T-cell (primary cell): ENCODE results near the gene SLC2A13. TPM values are rescaled to one million over a fixed set of nuclear protein-coding genes. Genes with fewer than 3 reads are reported as not detected.

Experiments used
- ATAC-seq, 4 experiments: fragments of 200-7000 bp in 3 of 4; fragments of 150-1000 bp in 1 of 4; cut with Tn5 transposase; replicated peaks in 1 of 4; 1 replicate in 3 of 4; 2 replicates in 1 of 4; pipeline ENCODE4 v1.10.0; 2021; ENCODE audit warnings: moderate library complexity in 3 of 4, mild to moderate bottlenecking in 2 of 4, moderate number of reproducible peaks in 1 of 4
- CTCF ChIA-PET, 2 donors: fragments of 300-600 bp; sonication (Branson Sonifier 250); formaldehyde crosslinking; loops; one replicate each; lab custom pipeline; 2022; ENCODE audit warnings: antibody characterized with exemption in 2 of 2; lab: Charles Lee
- POLR2A ChIA-PET, 2 donors: fragments of 300-600 bp; sonication (Branson Sonifier 250); formaldehyde crosslinking; loops; one replicate each; lab custom pipeline; 2022; ENCODE audit warnings: antibody characterized with exemption in 2 of 2; lab: Charles Lee
- DNase-seq, 35 experiments: peaks; one replicate each; pipeline versions ENCODE4 v3.0.0 to v3.0.0-alpha.2; 2013 to 2023
- H3K27ac ChIP-seq: one replicate; pipeline ENCODE4 v1.5.1; 2013; ENCODE audit warnings: low read length
- H3K27me3 ChIP-seq, 2 experiments: replicated peaks in 1 of 2; 1 replicate in 1 of 2; 2 replicates in 1 of 2; pipeline versions ENCODE4 v1.6.1 to v1.7.0; 2013; ENCODE audit warnings: low read length in 1 of 2, mixed read lengths in 1 of 2; ENCODE audit not compliant: control insufficient read depth in 2 of 2, insufficient read depth in 2 of 2; ENCODE audit errors: extremely low read depth in 1 of 2
- H3K36me3 ChIP-seq, 2 donors: 1 replicate in 1 of 2; 2 replicates in 1 of 2; pipeline versions ENCODE4 v1.6.1 to v1.7.0; 2013; ENCODE audit warnings: low read length in 1 of 2; ENCODE audit not compliant: control insufficient read depth in 2 of 2, insufficient read depth in 1 of 2; ENCODE audit errors: extremely low read depth in 1 of 2
- H3K4me1 ChIP-seq, 2 experiments: 1 replicate in 1 of 2; 2 replicates in 1 of 2; pipeline versions ENCODE4 v1.6.1 to v1.7.0; 2013; ENCODE audit warnings: low read length in 2 of 2, mixed read lengths in 1 of 2; ENCODE audit not compliant: insufficient read depth in 2 of 2, control insufficient read depth in 1 of 2; ENCODE audit errors: extremely low read depth in 1 of 2
- H3K4me3 ChIP-seq, 2 donors: 1 replicate in 1 of 2; 2 replicates in 1 of 2; pipeline versions ENCODE4 v1.5.1 to v1.7.0; 2013; ENCODE audit warnings: mild to moderate bottlenecking in 2 of 2, low read length in 1 of 2, moderate library complexity in 1 of 2; ENCODE audit not compliant: control insufficient read depth in 1 of 2; ENCODE audit errors: extremely low read depth in 1 of 2
- H3K9me3 ChIP-seq: 2 replicates; pipeline ENCODE4 v1.7.0; 2013
- H3K27ac Mint-ChIP-seq, 2 donors: one replicate each; pipeline ENCODE4 v1.8.0; 2020 to 2021; ENCODE audit warnings: mild to moderate bottlenecking in 2 of 2, mixed read lengths in 2 of 2
- H3K27me3 Mint-ChIP-seq, 2 donors: one replicate each; pipeline ENCODE4 v1.8.0; 2021 to 2022; ENCODE audit warnings: mixed read lengths in 2 of 2
- H3K36me3 Mint-ChIP-seq: one replicate; pipeline ENCODE4 v1.8.0; 2021; ENCODE audit warnings: mixed read lengths
- H3K4me1 Mint-ChIP-seq, 3 donors: one replicate each; pipeline ENCODE4 v1.8.0; 2020 to 2022; ENCODE audit warnings: mixed read lengths in 3 of 3, mild to moderate bottlenecking in 1 of 3
- H3K4me3 Mint-ChIP-seq, 3 donors: one replicate each; pipeline ENCODE4 v1.8.0; 2020 to 2022; ENCODE audit warnings: mild to moderate bottlenecking in 3 of 3, mixed read lengths in 3 of 3, moderate library complexity in 3 of 3
- H3K9me3 Mint-ChIP-seq, 3 donors: one replicate each; pipeline ENCODE4 v1.8.0; 2020 to 2022; ENCODE audit warnings: mixed read lengths in 3 of 3
- WGBS: methylation state at CpG from one replicate; pipeline ENCODE4 v1.1.5; 2013; ENCODE audit warnings: missing lambda C conversion rate; ENCODE audit not compliant: insufficient coverage; 5-methylcytosine and 5-hydroxymethylcytosine counted together
- total RNA-seq, 35 experiments: library from RNA in 6 of 35; stranded (reverse) in 6 of 35; fragments of 120-200 nt in 1 of 35; gene quantifications; one replicate each; pipeline versions ENCODE4 v1.2.1 to v1.2.4 and lab custom pipeline; 2013 to 2026

Gene SLC2A13
- total RNA-seq, 5 donors from 2014 or later (not counting 1 experiment from before 2014, with no cell fraction given): 4.2 to 6.0 (median 5.1) TPM

DNA sequence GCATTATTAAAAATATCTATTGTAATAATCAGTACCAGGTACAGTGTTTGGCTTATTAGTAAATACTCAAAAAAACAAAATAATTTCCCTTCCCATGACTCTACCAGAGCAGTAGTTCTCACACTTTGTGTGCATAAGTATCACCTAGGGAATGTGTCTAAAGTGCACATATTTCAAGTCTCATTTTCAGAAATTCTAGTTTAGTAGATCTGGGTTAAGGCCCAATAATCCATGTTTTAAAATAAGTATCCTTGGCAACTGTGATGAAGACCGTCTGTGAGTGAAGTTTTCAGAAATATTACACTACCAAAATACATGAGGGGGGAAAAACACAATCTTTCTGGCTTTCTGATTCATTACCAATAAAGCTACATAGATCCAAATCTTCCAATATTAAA is 237.6 kb downstream of the SLC2A13 start:
- ChIA-PET CTCF (no interaction called here), POLR2A (no interaction called here)
- peaks cover 0 to 10% (median 0%) of the 10 kb centered on the region in 3 donors for H3K9me3 Mint-ChIP-seq
- ATAC-seq (no peak), DNase-seq (no peak)
- no peaks in the 10 kb centered on the region for H3K4me1 Mint-ChIP-seq
- H3K27me3 Mint-ChIP-seq: no peaks in the 10 kb centered on the region
- Histone ChIP-seq H3K4me1 (no peaks in the 10 kb centered on the region), H3K4me3 (no peak overlapping the region), H3K36me3 (no peaks in the 10 kb centered on the region), H3K27ac (no peak overlapping the region), H3K27me3 (no peaks in the 10 kb centered on the region), H3K9me3 (no peaks in the 10 kb centered on the region)
- H3K27ac Mint-ChIP-seq: no peak overlapping the region
- H3K4me3 Mint-ChIP-seq: no peak overlapping the region
- peaks cover 17% of the 10 kb centered on the region for H3K36me3 Mint-ChIP-seq
- no CpG with 5 or more reads among the region's 1 CpG for WGBS

DNA sequence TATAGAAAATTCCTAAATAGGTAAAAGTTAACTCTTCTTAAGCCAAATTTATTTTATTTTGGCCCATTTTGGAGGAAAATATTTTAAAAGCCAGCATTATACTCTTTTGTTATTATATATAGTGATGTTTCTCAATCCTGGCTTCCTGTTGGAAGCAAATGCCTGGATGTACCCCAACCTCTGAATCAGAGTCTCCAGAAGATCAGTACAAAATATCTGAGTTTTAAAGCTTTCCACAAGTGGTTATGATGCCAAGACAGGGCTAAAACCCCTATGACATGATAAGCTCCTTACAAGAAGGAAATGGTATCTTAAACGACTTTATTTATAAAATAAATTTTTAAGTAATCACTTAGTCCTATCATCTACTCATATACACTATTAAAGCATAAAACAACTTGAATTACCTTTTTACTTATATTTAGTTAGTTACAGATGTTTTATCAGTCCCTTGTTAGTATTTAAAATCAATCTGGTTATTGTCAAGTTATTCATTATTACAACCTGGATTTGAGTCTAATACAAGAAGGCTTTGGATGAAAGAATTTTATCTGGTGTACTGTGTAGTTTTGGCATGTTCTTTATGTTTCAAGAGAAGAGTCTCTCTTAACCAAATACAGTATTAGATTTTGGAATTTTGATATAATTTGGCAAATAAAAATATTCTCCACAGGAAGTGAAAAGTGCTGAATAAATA is 238.1 kb downstream of the SLC2A13 start:
- CTCF ChIA-PET: interaction anchor here in 1 of 2 donors (0.6 kb wide), 1 partner anchor 1300 kb away, joined by 3 read pairs; no protein-coding TSS in a partner anchor

DNA sequence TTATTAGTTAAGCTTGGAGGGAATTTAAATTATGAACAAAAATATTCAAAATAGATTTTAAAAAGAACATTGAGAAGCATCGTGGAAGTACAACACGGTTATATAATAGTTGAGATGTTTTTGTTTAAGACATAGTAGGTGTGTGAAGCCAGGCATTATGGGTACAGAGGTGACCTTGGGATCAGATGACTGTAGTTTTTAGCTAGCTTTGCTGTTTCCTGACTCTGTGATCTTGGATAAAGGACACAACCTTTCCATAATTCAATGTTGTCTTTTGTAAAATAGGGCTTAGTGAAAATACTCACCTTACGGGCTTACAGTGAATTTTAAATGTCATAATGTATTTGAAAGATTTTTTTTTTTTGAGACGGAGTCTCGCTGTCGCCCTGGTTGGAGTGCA is 239.7 kb downstream of the SLC2A13 start:
- Histone ChIP-seq H3K4me3 (no peak overlapping the region), H3K27ac (no peak overlapping the region), H3K27me3 (no peaks in the 10 kb centered on the region), H3K9me3 (no peaks in the 10 kb centered on the region), H3K36me3 (no peaks in the 10 kb centered on the region), H3K4me1 (no peaks in the 10 kb centered on the region)
- WGBS: 100% methylated on average over 2 of the region's 6 CpGs
- Mint-ChIP-seq H3K4me1 (no peaks in the 10 kb centered on the region), H3K36me3 (peaks cover 17% of the 10 kb centered on the region), H3K4me3 (no peak overlapping the region), H3K27ac (no peak overlapping the region), H3K27me3 (no peaks in the 10 kb centered on the region), H3K9me3 (peaks cover 0 to 10% (median 0%) of the 10 kb centered on the region in 3 donors)
- CTCF ChIA-PET: no interaction called here
- POLR2A ChIA-PET: no interaction called here
- ATAC-seq (no peak), DNase-seq (no peak)

More for the DNA sequence above, 238.1 kb downstream of the SLC2A13 start:
- H3K4me1 ChIP-seq: no peaks in the 10 kb centered on the region
- H3K27me3 Mint-ChIP-seq: no peaks in the 10 kb centered on the region
- peaks cover 0 to 10% (median 0%) of the 10 kb centered on the region in 3 donors for H3K9me3 Mint-ChIP-seq
- POLR2A ChIA-PET: no interaction called here
- no peak overlapping the region for H3K27ac ChIP-seq
- no peak overlapping the region for H3K27ac Mint-ChIP-seq
- H3K9me3 ChIP-seq: no peaks in the 10 kb centered on the region
- H3K36me3 Mint-ChIP-seq: peaks cover 17% of the 10 kb centered on the region
- ATAC-seq (no peak), DNase-seq (no peak)
- H3K4me3 ChIP-seq: no peak overlapping the region
- WGBS: no CpG with 5 or more reads among the region's 1 CpG
- H3K36me3 ChIP-seq: no peaks in the 10 kb centered on the region
- H3K4me1 Mint-ChIP-seq: no peaks in the 10 kb centered on the region
- no peaks in the 10 kb centered on the region for H3K27me3 ChIP-seq
- no peak overlapping the region for H3K4me3 Mint-ChIP-seq

DNA sequence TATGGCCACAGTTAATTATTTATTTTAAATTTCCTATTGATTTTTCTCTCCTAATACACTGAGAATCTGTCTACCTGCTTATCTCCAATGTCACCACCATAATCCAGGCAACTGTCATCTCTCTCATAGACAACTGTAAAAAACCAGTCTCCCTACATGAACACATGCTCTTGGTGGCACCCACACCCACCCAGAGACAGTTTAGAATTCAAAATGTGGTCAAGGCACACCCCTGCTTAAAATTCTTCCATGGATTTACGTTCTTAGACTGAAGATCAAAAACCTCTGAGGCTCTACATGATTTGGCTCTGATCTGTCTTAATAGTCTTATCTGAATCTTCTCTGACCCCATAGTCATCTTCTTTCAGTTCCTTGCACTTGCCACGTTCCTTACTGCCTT is 245.2 kb downstream of the SLC2A13 start:
- 93% methylated on average over 2 of the region's 2 CpGs for WGBS
- CTCF ChIA-PET: interaction anchor here in 1 of 2 donors (0.5 kb wide), 1 partner anchor 48 kb away, joined by 3 read pairs; no protein-coding TSS in a partner anchor
- Histone ChIP-seq H3K9me3 (no peaks in the 10 kb centered on the region), H3K27me3 (no peaks in the 10 kb centered on the region), H3K4me3 (no peak overlapping the region), H3K27ac (no peak overlapping the region), H3K36me3 (no peaks in the 10 kb centered on the region), H3K4me1 (no peaks in the 10 kb centered on the region)
- Mint-ChIP-seq H3K4me1 (no peaks in the 10 kb centered on the region), H3K27me3 (no peaks in the 10 kb centered on the region), H3K9me3 (peaks cover 0 to 5% (median 0%) of the 10 kb centered on the region in 3 donors), H3K36me3 (peaks cover 17% of the 10 kb centered on the region), H3K4me3 (no peak overlapping the region), H3K27ac (no peak overlapping the region)
- ATAC-seq (no peak), DNase-seq (no peak)
- POLR2A ChIA-PET: no interaction called here

- Mint-ChIP-seq H3K27ac (no peak overlapping the region), H3K4me1 (no peaks in the 10 kb centered on the region), H3K36me3 (peaks cover 5% of the 10 kb centered on the region), H3K4me3 (no peak overlapping the region), H3K27me3 (no peaks in the 10 kb centered on the region), H3K9me3 (peaks cover 0 to 3% (median 0%) of the 10 kb centered on the region in 3 donors)
- DNase-seq: no peak
- Histone ChIP-seq H3K27me3 (no peaks in the 10 kb centered on the region), H3K4me1 (no peaks in the 10 kb centered on the region), H3K9me3 (no peaks in the 10 kb centered on the region), H3K4me3 (no peak overlapping the region), H3K27ac (no peak overlapping the region), H3K36me3 (no peaks in the 10 kb centered on the region)
- no CpG with 5 or more reads among the region's 2 CpGs for WGBS
- ATAC-seq: no peak
- CTCF ChIA-PET: no interaction called here
- POLR2A ChIA-PET: no interaction called here
These were observed 252.9 kb downstream of the SLC2A13 start for GRCh38 chr12:39853003-39853402.

GRCh38 chr12:39852346-39852745 is 253.5 kb downstream of the SLC2A13 start:
- POLR2A ChIA-PET: no interaction called here

More at GRCh38 chr12:39852346-39852745, 253.5 kb downstream of the SLC2A13 start:
- no peaks in the 10 kb centered on the region for H3K27me3 ChIP-seq
- no peak overlapping the region for H3K27ac ChIP-seq
- ATAC-seq: no peak
- H3K9me3 ChIP-seq: no peaks in the 10 kb centered on the region
- no peak for DNase-seq
- H3K9me3 Mint-ChIP-seq: peaks cover 0 to 3% (median 0%) of the 10 kb centered on the region in 3 donors
- no peak overlapping the region for H3K4me3 Mint-ChIP-seq
- H3K36me3 Mint-ChIP-seq: peaks cover 5% of the 10 kb centered on the region
- CTCF ChIA-PET: no interaction called here
- no peaks in the 10 kb centered on the region for H3K4me1 ChIP-seq
- no peaks in the 10 kb centered on the region for H3K27me3 Mint-ChIP-seq
- H3K4me3 ChIP-seq: no peak overlapping the region
- WGBS: 80% methylated on average over 1 of the region's 1 CpG
- no peaks in the 10 kb centered on the region for H3K4me1 Mint-ChIP-seq
- no peak overlapping the region for H3K27ac Mint-ChIP-seq
- H3K36me3 ChIP-seq: no peaks in the 10 kb centered on the region
